HT1080 (cell line): ENCODE measurements around the gene CMBL. TPM values are rescaled to one million over a fixed set of nuclear protein-coding genes. Genes with fewer than 3 reads are reported as not detected.
"Not testable (repeated sequence)": the region's sequence is repeated elsewhere in the genome, so short reads cannot be mapped to it uniquely, and the experiment has no call there.

Experiments
- DNase-seq: peaks from one replicate; pipeline ENCODE4 v3.0.0-alpha.2; 2015; ENCODE audit warnings: low read depth
- total RNA-seq: library from RNA; depleted of rRNA; stranded (reverse); fragments of >200 nt; shearing (Covaris generic); gene quantifications from 2 replicates; pipeline ENCODE4 v1.2.3, GENCODE V29; 2014

CMBL gene
- total RNA-seq, 1 experiment from 2014 or later: 19.9 TPM

- no peak for DNase-seq
Observed at GRCh38 chr5:10286862-10287227, 20.9 kb downstream of the CMBL start.

- no peak for DNase-seq
Observed at GRCh38 chr5:10286162-10286861, 21.4 kb downstream of the CMBL start.

DNA sequence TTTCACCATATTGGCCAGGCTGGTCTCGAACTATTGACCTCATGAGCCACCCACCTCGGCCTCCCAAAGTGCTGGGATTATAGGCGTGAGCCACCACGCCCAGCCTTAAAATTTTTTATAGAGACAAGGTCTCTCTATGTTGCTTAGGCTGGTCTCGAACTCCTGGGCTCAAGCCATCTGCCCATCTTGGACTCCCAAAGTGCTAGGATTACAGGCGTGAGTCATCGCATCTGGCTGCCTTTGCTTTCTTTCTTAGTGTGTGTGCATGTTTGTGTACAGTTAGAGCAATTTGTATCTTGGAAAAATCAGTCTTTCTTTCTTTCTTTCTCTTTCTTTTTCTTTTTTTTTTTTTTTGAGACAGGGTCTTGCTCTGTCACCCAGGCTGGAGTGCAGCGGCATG lies 22.3 kb downstream of the CMBL start:
- DNase-seq: peak; percentile 71

DNA sequence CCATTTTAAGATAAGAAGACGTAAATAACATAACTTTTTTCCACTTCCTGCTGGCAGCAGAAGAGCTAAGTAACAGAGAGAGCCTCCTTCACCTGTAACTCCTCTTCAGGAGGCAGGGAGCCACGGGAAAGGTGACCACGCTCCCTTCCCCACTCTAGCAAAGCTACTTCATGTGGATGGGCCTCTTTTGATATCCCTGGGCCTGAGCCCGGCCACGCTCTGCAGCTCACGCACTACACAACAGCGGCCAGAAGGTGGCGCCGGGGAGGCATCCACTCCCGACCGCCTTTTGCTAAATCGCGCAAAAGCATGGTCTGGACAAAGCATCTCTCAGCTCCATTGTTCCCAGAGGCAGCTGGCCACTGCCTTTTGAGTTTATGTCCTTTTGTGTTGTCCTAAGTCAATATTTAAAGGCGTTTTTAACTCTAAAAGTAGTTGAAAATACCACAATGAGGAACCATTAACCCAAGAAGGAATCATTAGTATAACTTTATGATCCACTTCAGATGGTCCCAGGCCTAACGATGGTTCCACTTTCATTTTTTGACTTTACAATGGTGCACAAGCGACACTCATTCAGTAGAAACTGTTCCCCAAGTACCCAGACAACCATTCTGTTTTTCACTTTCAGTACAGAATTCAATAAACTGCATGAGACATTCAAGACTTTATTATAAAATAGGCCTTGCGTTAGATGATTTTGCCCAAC lies 23.6 kb downstream of the CMBL start:
- DNase-seq: peak; percentile 82

- no peak for DNase-seq
Observed at GRCh38 chr5:10279925-10280720, 27.6 kb downstream of the CMBL start.

GRCh38 chr5:10279328-10279727 lies 28.4 kb downstream of the CMBL start:
- no peak for DNase-seq

GRCh38 chr5:10278658-10279279 lies 28.9 kb downstream of the CMBL start:
- no peak for DNase-seq

DNA sequence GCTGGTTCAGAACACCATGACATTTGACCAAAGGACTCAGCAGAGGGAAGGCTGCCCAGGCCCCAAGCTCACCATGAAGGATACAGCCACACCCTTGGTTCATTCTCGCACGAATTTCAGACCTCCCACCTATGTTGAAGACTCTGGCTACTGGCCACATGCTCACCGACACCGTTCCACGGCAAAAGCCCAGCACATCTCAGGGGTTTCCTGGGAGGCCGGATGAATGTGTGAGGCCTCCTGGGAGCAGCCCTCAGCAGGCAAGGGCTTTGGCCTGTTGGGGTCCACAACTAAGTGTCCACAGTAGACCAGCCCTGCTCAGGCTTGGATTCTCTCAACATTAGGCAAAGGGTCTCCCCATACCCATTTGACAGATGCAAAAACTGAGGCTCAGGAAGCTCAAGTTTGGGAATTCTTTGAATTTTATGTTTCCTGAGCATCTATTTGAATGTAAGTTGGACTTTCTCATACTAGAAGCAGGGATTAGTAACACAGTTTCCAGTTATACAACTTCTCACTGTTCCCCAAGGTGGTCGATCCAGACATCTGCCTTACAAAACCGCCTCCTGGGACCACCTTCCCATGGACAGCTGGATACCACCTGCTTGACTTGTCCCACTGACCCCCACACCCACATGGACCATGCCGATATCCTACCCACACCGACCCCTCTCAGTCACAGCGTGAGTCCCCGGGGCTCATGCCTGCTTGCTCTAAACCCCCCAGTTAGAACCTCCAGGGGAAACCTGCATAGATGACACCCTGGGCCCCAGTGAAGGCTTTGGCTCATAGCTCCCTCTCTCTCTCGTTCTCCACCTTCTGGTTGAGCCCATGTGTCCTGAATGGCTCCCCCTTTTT lies 29.7 kb downstream of the CMBL start:
- DNase-seq: no peak

- DNase-seq: no peak
Observed at GRCh38 chr5:10276691-10277090, 31.0 kb downstream of the CMBL start.

GRCh38 chr5:10275991-10276390 lies 31.7 kb downstream of the CMBL start:
- DNase-seq: no peak

DNA sequence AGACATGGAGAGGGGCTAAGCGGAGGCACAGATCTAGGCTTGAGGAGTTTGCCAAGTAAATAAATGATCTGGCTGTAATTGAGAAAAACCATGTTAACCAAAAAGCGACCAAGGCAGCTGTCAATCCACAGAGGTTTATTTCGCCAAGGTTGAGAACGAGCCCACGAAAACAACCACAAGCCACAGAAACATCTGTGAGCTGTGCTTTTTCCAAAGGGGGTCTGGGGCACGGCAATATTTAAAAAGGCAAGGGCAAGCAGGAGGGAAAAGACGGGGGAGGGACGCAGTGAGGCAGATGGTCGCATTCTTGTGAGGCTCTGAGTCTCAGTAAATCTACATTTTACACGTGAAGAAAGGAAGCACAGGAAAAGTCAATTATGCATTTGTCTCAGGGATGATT lies 32.2 kb downstream of the CMBL start:
- no peak for DNase-seq

GRCh38 chr5:10272875-10273209 lies 34.9 kb downstream of the CMBL start:
- not testable (repeated sequence) for DNase-seq

- no peak for DNase-seq
Observed at GRCh38 chr5:10272053-10272874, 35.4 kb downstream of the CMBL start.

GRCh38 chr5:10268100-10268499 lies 39.6 kb downstream of the CMBL start:
- peak; percentile 54 for DNase-seq

DNA sequence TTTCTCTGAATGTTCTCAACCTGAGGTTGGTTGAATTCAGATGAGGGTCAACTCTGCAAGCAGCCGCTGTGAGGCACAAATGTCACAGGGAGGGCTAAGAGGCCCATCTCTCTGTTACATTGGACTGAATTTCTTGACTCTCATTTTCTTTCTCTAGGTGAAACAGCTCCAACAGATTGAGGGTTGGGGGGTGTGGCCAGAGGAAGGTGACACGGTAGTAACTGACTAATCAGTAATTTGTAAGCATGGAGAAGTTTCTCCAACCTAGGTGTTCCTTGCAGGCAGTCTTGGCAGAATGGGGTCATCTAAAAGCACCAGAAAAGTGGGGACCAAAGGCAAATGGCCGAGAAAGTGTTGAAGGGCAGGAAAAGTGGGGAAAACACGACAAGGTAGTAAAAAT lies 40.9 kb downstream of the CMBL start:
- no peak for DNase-seq

DNA sequence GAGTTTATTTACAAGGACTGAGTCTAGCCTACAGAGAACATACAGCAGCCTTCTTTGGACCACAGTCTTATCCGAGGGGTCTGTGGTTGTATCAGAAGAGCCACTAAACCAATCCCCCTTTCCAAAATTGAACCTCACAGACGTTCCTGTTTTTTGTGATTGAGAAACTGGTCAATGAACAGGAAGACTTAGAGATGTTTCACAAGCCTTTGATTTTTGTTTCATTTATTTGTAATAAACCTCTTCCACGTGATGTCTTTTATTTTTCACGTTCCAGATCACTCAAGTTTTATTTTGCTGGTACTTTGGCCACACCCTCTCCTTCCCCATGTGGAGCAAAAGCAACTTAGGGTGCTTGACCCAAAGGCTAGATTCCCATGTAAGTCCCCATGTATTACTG lies 41.6 kb downstream of the CMBL start:
- DNase-seq: no peak

DNA sequence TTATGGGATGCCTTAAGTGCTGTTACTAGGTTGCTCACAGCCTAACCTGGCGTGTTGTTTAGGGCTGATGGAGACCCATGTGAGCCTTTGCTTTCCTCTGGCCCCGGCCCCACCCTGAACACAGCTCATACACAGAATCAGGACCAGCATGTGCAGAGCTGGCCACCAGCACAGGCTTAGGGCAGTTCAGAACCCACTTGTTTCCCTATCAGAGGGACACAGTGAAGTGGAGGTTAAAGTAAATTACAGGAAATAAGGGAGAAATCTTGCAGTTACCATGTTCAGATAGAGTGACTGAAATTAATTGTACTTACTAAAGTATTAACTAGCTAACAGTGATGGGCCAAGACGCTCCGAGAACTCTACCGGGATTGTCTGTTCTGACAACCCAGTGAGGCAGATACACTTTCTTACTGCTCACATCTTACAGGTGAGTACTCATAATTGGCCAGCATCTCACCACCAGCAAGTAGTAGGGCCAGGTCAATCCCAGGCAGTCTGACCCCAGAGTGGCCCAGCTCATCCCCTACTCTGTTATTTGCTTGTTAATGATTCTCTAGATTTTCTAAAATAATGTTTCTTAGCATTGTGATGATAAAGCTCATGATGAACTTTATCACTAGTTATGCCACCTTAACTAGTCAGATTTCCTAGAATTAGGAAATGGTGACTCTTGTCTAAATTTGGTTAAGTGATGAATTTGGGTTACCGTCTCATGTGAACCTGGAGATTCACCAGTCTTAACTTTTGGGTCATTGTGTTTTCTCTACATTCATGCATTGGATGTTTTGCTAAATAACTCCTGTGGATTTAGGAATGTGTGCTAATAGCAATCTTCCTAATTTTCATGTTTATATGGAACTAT lies 42.2 kb downstream of the CMBL start:
- DNase-seq: no peak

DNA sequence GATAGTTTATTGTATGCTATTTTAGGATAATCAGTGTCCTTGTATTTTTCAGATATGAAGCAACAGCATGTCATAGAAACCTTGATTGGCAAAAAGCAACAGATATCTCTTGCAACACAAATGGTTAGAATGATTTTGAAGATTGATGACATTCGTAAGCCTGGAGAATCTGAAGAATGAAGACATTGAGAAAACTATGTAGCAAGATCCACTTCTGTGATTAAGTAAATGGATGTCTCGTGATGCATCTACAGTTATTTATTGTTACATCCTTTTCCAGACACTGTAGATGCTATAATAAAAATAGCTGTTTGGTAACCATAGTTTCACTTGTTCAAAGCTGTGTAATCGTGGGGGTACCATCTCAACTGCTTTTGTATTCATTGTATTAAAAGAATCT lies 43.1 kb downstream of the CMBL start:
- DNase-seq: no peak

- DNase-seq: no peak
Observed at GRCh38 chr5:10262995-10263394, 44.7 kb downstream of the CMBL start.
